Skin epidermis (tissue), 12 donors: ENCODE data around the gene TIPIN.
"Not testable (repeated sequence)": the region's sequence is repeated elsewhere in the genome, so short reads cannot be mapped to it uniquely, and the experiment has no call there.

Source experiments
- H3K27ac ChIP-seq, 21 experiments: fragments of 200-600 bp; sonication (generic) in 11 of 21; one replicate each; pipeline ENCODE4 v1.5.0; 2020; ENCODE audit warnings: mild to moderate bottlenecking in 3 of 21, inconsistent platforms in 2 of 21, moderate library complexity in 2 of 21
- H3K4me3 ChIP-seq, 7 experiments: fragments of 200-600 bp; sonication (generic) in 2 of 7; one replicate each; pipeline ENCODE4 v1.5.0; 2020; ENCODE audit warnings: inconsistent platforms in 2 of 7, mild to moderate bottlenecking in 2 of 7, moderate library complexity in 1 of 7

The TIPIN gene

GRCh38 chr15:66309828-66310227, 46.7 kb downstream of the TIPIN start:
- Histone ChIP-seq H3K4me3 (no peak overlapping the region), H3K27ac (no peak overlapping the region)

GRCh38 chr15:66308531-66308930, 48.0 kb downstream of the TIPIN start:
- Histone ChIP-seq H3K4me3 (no peak overlapping the region), H3K27ac (no peak overlapping the region)

GRCh38 chr15:66306381-66306780, 50.1 kb downstream of the TIPIN start:
- Histone ChIP-seq H3K27ac (no peak overlapping the region), H3K4me3 (no peak overlapping the region)

- not testable (repeated sequence) for H3K27ac ChIP-seq, H3K4me3 ChIP-seq
Measured at GRCh38 chr15:66304425-66304824, 52.1 kb downstream of the TIPIN start.

- Histone ChIP-seq H3K4me3 (no peak overlapping the region), H3K27ac (no peak overlapping the region)
Measured at GRCh38 chr15:66302489-66303278, 53.8 kb downstream of the TIPIN start.

- H3K27ac ChIP-seq = no peak overlapping the region
- no peak overlapping the region for H3K4me3 ChIP-seq
Measured at GRCh38 chr15:66298803-66299251, 57.7 kb downstream of the TIPIN start.

GRCh38 chr15:66296186-66296585, 60.3 kb downstream of the TIPIN start:
- Histone ChIP-seq H3K27ac (no peak overlapping the region), H3K4me3 (no peak overlapping the region)

GRCh38 chr15:66294932-66295235, 61.6 kb downstream of the TIPIN start:
- H3K27ac ChIP-seq = peak overlapping the region in 7 of 21 experiments; percentile 79 to 95 (median 92)
- H3K4me3 ChIP-seq = peak overlapping the region in 1 of 7 experiments; percentile 52

GRCh38 chr15:66294157-66294931, 62.1 kb downstream of the TIPIN start:
- Histone ChIP-seq H3K4me3 (peak overlapping the region; percentile 52 to 80 (median 64)), H3K27ac (peak overlapping the region; percentile 65 to 95 (median 90))

GRCh38 chr15:66293419-66294156, 62.9 kb downstream of the TIPIN start, which contains the start of gene DIS3L:
TSS of gene DIS3L (plus strand) at chr15:66293568. CDS start at chr15:66293597, 29 bp downstream.
- H3K27ac ChIP-seq = peak within 1 kb of the TSS; percentile 65 to 95 (median 90)
- peak within 1 kb of the TSS; percentile 52 to 80 (median 64) for H3K4me3 ChIP-seq

- Histone ChIP-seq H3K27ac (peak overlapping the region; percentile 65 to 95 (median 90)), H3K4me3 (peak overlapping the region; percentile 52 to 80 (median 64))
Measured at GRCh38 chr15:66292571-66293418, 63.7 kb downstream of the TIPIN start.

GRCh38 chr15:66291816-66292570, 64.5 kb downstream of the TIPIN start:
- Histone ChIP-seq H3K27ac (peak overlapping the region in 1 of 21 experiments; percentile 89), H3K4me3 (no peak overlapping the region)

GRCh38 chr15:66290518-66290917, 66.0 kb downstream of the TIPIN start:
- Histone ChIP-seq H3K27ac (no peak overlapping the region), H3K4me3 (no peak overlapping the region)

- Histone ChIP-seq H3K27ac (no peak overlapping the region), H3K4me3 (no peak overlapping the region)
Measured at GRCh38 chr15:66290007-66290406, 66.5 kb downstream of the TIPIN start.

- H3K4me3 ChIP-seq = no peak overlapping the region
- H3K27ac ChIP-seq = no peak overlapping the region
Measured at GRCh38 chr15:66288551-66289185, 67.8 kb downstream of the TIPIN start.

- Histone ChIP-seq H3K4me3 (no peak overlapping the region), H3K27ac (no peak overlapping the region)
Measured at GRCh38 chr15:66288093-66288492, 68.4 kb downstream of the TIPIN start.

- no peak overlapping the region for H3K4me3 ChIP-seq
- H3K27ac ChIP-seq = no peak overlapping the region
Measured at GRCh38 chr15:66287461-66288057, 68.9 kb downstream of the TIPIN start.
